Glomerular visceral epithelial cell (primary cell): ENCODE results near the gene TLE6.
A peak's percentile ranks its signal among the peaks of the same experiment; 100 is the strongest.
"Not testable (repeated sequence)": the region's sequence is repeated elsewhere in the genome, so short reads cannot be mapped to it uniquely, and the experiment has no call there.

Experiments
- DNase-seq: peaks from one replicate; pipeline ENCODE4 v3.0.0-alpha.2; 2016; ENCODE audit errors: extremely low spot score

Gene TLE6

GRCh38 chr19:2977001-2977745 is at the start of gene TLE6:
TSS of gene TLE6 (plus strand) at chr19:2977564. CDS start at chr19:2978234, 670 bp downstream.
- peak; percentile 96 for DNase-seq

- DNase-seq = no peak
These were observed 43.9 kb upstream of the TLE6 start for GRCh38 chr19:2933490-2933910.

- not testable (repeated sequence) for DNase-seq
These were observed 41.5 kb upstream of the TLE6 start for GRCh38 chr19:2935863-2936262.

- DNase-seq = no peak
These were observed 34.3 kb upstream of the TLE6 start for GRCh38 chr19:2942928-2943640.

GRCh38 chr19:2944403-2944774 is 33.0 kb upstream of the TLE6 start:
- DNase-seq = no peak

GRCh38 chr19:2944775-2945574 is 32.4 kb upstream of the TLE6 start, which contains the start of gene ZNF77:
TSS of gene ZNF77 (minus strand) at chr19:2944971. CDS start at chr19:2944840, 131 bp downstream.
- DNase-seq = peak; percentile 98

GRCh38 chr19:2945575-2946184 is 31.7 kb upstream of the TLE6 start:
- DNase-seq = no peak

- peak; percentile 32 for DNase-seq
These were observed 27.5 kb upstream of the TLE6 start for GRCh38 chr19:2949939-2950285.

- DNase-seq = peak; percentile 100
These were observed 26.9 kb upstream of the TLE6 start for GRCh38 chr19:2950286-2951124.

- DNase-seq = peak; percentile 27
These were observed 24.3 kb upstream of the TLE6 start for GRCh38 chr19:2952953-2953481.

- DNase-seq = no peak
These were observed 20.2 kb upstream of the TLE6 start for GRCh38 chr19:2957160-2957559.

- DNase-seq = no peak
These were observed 17.2 kb upstream of the TLE6 start for GRCh38 chr19:2960120-2960519.

- DNase-seq = peak; percentile 75
These were observed 15.2 kb upstream of the TLE6 start for GRCh38 chr19:2962018-2962670.

- DNase-seq = no peak
These were observed 14.2 kb upstream of the TLE6 start for GRCh38 chr19:2963122-2963521.

- peak; percentile 43 for DNase-seq
These were observed 13.7 kb upstream of the TLE6 start for GRCh38 chr19:2963631-2964030.

GRCh38 chr19:2964874-2965273 is 12.5 kb upstream of the TLE6 start:
- no peak for DNase-seq

- no peak for DNase-seq
These were observed 9.4 kb upstream of the TLE6 start for GRCh38 chr19:2967972-2968371.

GRCh38 chr19:2969104-2969504 is 8.3 kb upstream of the TLE6 start:
- DNase-seq = no peak

- DNase-seq = peak; percentile 37
These were observed 7.0 kb upstream of the TLE6 start for GRCh38 chr19:2970201-2970835.

- DNase-seq = no peak
These were observed 4.1 kb upstream of the TLE6 start for GRCh38 chr19:2973229-2973628.
